Measurements from ENCODE around the gene MAP3K10.

The MAP3K10 gene

GRCh38 chr19:40234429-40235237, 43.4 kb downstream of the MAP3K10 start:
- DNase-seq = no peak

- no peak for DNase-seq
These were observed 44.2 kb downstream of the MAP3K10 start for GRCh38 chr19:40235238-40236025.

- no peak for DNase-seq
These were observed 44.8 kb downstream of the MAP3K10 start for GRCh38 chr19:40236026-40236355.

- DNase-seq = no peak
These were observed 45.1 kb downstream of the MAP3K10 start for GRCh38 chr19:40236366-40236765.

DNA sequence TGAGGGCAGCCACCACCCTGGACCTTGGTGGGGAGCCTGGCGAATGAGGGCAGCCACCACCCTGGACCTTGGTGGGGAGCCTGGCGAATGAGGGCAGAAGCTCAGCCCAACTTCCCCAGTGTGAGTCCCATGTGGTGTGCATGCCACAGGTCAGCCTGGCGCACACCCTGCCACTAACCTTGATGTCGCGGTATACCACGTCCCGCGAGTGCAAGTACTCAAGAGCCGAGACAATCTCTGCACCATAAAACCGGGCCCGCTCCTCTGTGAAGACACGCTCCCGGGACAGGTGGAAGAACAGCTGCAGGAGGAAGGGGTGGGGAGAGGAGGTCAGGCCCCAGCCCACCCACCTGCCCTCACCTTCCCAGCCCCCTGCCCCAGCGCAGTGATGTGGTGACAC, 46.6 kb downstream of the MAP3K10 start:
- DNase-seq = no peak

GRCh38 chr19:40238775-40239174, 47.5 kb downstream of the MAP3K10 start:
- no peak for DNase-seq

DNA sequence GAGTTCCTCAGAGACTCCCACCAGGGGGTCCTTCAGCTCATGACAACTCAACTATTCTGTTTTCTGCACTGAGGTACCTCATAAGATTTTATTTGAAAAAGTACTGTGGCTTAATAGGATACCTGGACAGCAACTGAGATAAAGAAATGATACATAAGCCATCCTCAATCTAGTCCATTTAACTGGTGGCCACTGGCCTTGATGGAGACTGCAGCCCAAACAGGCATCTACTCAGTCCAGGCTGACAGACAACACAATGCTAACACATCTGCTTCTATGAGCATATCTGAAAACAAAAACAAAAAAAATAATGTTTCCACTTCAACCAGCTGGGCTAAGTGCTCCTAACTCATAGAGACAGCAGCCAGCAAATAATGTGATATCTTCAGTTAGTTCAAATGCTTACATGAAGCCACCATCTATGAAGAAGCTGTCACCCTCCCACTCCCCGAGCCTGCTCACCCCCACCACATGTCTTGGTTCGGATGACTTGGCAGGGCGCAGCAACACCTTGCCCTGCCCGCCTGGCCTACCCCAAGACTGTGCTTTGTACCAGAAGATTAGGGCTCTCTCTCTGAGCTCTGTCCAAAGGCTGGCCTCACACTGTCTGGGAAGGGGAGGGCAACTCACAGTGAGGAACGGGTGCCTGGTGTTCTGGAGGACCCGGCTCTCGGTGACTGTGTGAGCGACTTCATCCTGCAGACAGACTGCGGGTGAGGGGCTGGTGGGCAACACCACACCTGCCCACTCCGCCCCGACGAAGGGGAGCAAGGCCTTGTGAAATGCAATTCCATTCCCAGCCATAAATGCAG, 48.4 kb downstream of the MAP3K10 start:
- no peak for DNase-seq

- DNase-seq = no peak
These were observed 49.1 kb downstream of the MAP3K10 start for GRCh38 chr19:40240332-40240731.

DNA sequence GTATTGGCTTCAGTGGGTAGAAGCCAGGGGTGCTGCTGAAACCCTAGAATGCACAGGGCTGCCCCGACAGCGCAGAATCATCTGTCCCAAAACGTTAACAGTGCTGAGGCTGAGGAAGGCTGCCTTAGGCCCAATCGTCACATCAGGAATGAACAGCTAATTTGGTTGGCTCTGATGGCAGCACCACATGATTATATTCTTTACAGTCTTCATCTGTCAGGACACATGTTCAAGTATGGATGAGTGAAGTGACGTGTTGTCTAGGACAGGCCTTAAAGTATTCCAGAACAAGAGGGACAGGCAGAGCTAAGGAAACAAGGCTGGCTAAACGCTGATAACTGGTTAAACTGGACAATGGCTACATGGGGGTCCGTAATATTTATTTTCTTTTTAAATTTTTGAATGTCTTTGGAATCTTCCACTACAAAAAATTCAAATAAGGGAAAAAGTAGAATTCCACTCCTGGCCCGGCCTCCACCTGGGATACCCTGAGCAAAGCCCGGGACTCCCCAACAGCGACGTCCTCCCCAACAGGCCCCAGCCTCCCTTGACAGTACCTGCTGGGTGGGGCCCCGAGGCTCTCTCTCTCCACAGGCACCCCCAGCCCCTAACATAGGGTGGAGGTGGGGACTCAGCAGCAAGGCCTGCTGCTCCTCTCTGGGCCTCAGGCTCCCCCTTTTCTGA, 50.0 kb downstream of the MAP3K10 start:
- DNase-seq = no peak

- no peak for DNase-seq
These were observed 50.7 kb downstream of the MAP3K10 start for GRCh38 chr19:40241809-40242384.

GRCh38 chr19:40242480-40242879, 51.3 kb downstream of the MAP3K10 start:
- no peak for DNase-seq

GRCh38 chr19:40243181-40243580, 52.0 kb downstream of the MAP3K10 start:
- DNase-seq = no peak

DNA sequence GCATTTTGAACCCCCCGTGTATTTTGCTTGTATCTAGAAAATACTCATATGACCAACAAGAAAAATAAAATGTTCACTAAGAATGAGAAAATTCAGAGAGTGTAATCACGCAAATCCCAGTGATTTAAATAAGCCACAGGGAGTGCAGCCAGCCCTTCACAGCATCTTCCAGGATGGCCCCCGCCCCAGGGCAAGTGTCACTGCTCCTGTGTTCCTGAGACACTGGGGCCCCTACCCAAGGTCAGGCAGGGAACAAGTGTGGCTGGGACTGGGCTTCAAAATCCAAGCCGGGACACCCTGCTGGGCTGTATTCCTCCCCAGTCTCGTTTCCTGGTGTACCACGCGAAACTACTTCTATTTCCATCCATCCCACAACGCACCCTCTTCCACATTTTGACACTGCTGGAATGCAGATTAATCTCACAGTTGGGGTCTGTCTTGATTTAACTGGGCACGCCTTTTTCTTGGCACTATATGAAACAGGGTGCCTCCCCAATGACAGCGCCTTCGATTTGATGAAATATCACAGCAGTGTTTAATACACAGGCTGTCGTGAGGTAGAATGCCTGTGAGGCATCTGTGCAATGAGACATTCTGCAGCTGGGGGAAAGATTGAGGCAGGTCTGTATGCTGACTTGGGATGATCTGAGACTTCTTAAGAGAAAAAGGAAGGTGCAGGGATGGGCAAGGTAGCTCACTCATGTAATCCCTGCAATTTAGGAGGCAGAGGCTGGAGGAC, 53.5 kb downstream of the MAP3K10 start:
- DNase-seq = no peak

DNA sequence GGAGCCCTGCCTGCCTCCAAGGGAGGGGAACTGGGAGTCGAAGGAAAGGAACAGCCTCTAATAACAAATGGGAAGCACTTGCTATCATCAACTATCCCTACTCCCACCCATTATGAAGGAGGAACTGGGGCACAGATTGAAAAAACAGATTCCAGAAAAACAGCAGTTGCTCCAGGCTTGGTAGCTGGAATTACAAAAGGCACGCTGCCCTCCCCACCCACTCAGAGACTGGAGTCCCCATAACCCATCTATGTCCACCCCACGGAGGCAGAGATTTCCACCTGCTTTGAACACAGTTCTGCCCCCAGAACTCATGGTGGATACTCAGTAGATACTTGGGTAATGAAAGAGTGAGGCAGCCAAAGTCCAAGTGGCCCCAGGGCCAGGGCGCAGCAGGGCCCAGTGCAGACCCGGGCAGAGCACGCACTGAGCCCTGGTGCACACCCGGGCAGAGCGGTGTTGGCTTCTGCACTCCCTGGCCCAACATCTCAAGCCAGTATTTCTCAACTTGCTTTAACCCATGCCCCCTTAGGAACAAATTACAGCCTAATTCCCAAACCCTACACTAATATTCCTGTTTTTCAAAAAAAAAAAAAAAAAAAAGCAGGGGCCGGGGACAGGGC, 54.4 kb downstream of the MAP3K10 start:
- no peak for DNase-seq

GRCh38 chr19:40246292-40247073, 55.3 kb downstream of the MAP3K10 start:
- no peak for DNase-seq

DNA sequence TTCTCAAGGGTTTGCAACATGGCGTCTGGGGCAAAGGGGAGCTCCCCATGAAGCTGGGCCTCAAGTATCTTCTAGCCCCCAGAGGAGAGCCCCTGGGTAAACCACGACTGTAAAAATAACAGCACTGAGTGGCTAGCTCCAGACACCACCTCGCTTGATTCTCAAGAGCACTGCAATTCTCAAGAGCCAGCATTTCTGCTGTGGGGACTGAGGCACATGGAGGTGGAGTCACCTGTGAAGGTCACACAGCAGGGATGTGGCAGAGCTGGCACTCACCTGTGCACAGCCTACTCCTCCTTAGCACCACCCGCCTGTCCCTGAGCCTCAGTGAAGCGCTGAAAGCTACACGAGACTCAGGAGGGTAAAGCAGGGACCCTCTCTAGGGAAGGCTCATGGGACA, 56.0 kb downstream of the MAP3K10 start:
- no peak for DNase-seq

DNA sequence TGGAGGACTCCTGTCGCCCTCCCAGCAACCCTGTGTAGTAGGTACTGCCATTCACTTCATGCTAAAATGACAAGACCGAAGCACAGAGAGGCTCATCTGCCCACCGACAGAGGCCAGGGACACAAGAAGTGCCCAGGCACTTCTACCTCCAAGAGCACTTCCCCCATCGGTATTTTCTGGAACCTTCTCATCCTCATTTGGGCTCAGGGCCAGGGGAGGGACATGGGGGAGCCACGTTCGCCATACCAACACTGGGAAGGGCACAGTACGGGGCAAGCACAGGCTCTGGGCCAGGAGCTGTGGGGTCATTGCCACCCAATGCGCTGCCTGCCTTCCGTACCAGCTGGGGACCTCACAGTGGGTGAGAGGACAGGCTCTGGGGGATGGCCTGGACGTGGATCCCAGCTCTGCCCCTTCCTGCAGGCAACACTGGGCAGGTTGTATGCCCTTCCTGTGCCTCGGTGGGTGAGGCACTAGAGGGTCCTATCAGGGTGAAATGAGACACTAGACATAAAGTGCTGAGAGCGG, 56.6 kb downstream of the MAP3K10 start:
- no peak for DNase-seq

GRCh38 chr19:40249201-40249600, 58.0 kb downstream of the MAP3K10 start:
- DNase-seq = no peak

DNA sequence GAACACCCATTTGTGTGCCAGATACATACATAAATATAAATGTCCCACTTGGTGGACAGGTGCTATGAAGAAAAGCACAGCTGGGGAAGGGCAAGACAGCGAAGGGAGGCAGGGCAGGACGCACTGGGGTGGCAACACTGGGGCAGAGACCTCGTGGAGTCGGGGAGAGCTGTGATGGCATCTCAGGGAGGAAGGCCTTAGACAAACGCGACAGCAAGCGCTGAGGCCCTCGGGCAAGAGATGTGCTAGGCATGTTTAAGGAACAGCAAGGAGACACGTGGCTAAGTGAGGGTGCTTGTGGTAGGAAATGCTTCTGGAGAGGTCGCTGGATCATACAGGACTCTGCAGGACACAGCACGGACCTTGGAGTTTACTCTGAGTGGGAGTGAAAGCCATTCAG, 58.6 kb downstream of the MAP3K10 start:
- DNase-seq = no peak

DNA sequence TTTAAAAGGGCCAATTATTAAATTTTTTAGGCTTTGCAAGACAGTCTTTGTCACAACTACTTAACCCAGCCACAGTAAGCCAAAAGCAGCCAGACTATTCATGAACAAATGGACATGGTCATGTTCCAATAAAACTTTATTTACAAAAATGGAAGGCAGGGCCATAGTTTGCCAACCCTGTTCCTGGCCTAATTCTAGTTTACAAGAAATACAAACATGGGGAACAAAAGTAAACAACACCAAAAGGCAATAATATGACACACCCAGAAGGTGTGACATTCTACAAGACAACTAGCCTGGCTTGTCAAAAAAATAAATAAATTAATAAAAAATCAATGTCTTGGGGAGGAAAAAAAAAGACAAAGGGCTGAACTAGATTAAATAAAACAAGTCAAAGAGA, 60.0 kb downstream of the MAP3K10 start:
- no peak for DNase-seq
